Skeletal muscle tissue (tissue), 5 donors: ENCODE measurements around the gene ALOX15B. TPM values are rescaled to one million over a fixed set of nuclear protein-coding genes. Genes with fewer than 3 reads are reported as not detected.

Experiments used
- H3K27ac ChIP-seq: one replicate; pipeline ENCODE4 v1.7.0; 2013; ENCODE audit warnings: mild to moderate bottlenecking, low read depth, low read length, inconsistent platforms
- H3K27me3 ChIP-seq, 3 donors: one replicate each; pipeline ENCODE4 v1.7.0; 2013; ENCODE audit warnings: low read length in 3 of 3; ENCODE audit not compliant: control insufficient read depth in 3 of 3, insufficient read depth in 3 of 3
- H3K36me3 ChIP-seq, 3 donors: one replicate each; pipeline ENCODE4 v1.7.0; 2013; ENCODE audit warnings: low read length in 3 of 3; ENCODE audit not compliant: control insufficient read depth in 3 of 3, insufficient read depth in 3 of 3
- H3K4me1 ChIP-seq, 3 donors: one replicate each; pipeline ENCODE4 v1.7.0; 2013; ENCODE audit warnings: low read length in 3 of 3, mild to moderate bottlenecking in 3 of 3; ENCODE audit not compliant: control insufficient read depth in 3 of 3, insufficient read depth in 3 of 3
- H3K4me3 ChIP-seq, 3 donors: one replicate each; pipeline ENCODE4 v1.7.0; 2013; ENCODE audit warnings: low read length in 3 of 3
- H3K9ac ChIP-seq, 3 donors: one replicate each; pipeline ENCODE4 v1.7.0; 2013; ENCODE audit warnings: low read length in 3 of 3, mild to moderate bottlenecking in 3 of 3, moderate library complexity in 2 of 3, low read depth in 1 of 3
- H3K9me3 ChIP-seq, 3 donors: one replicate each; pipeline ENCODE4 v1.7.0; 2013; ENCODE audit warnings: low read length in 3 of 3; ENCODE audit not compliant: control insufficient read depth in 3 of 3
- small RNA-seq: library from RNA; depleted of rRNA; stranded (forward); fragments of <200 nt; gene quantifications from one replicate; pipeline ENCODE3, GENCODE V24; 2014
- total RNA-seq: library from RNA; depleted of rRNA; stranded (reverse); fragments of >200 nt; gene quantifications from one replicate; pipeline ENCODE4 v1.2.3, GENCODE V29; 2014
- donor health status: Osteomylitis.

The ALOX15B gene
- total RNA-seq, 1 donor from 2014 or later: 0.52 TPM

GRCh38 chr17:8087952-8088230 lies 49.0 kb downstream of the ALOX15B start:
- Histone ChIP-seq H3K9ac (no peak overlapping the region), H3K27ac (no peak overlapping the region), H3K9me3 (no peaks in the 10 kb centered on the region), H3K4me3 (no peak overlapping the region), H3K4me1 (no peaks in the 10 kb centered on the region), H3K36me3 (no peaks in the 10 kb centered on the region), H3K27me3 (peaks cover 36 to 58% (median 52%) of the 10 kb centered on the region in 3 donors)

DNA sequence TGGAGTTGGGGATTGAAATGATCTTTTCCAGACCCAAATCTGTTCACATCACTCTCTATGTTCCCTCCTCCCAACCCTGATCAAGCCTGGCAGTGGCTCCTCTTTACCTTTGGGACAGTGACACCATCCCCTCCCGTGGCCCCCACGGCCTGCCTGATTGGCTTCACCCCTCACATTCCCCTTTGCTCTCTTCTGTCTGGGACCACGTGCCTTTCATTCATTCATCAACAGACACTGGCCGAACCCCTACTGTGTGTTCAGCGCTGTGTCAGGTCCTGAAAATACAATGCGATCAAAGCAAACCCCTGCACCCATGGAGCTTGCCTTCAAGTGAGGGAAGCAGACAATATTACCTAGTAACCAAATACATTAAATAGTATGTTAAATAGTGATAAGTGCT lies 50.9 kb downstream of the ALOX15B start:
- no peaks in the 10 kb centered on the region for H3K9me3 ChIP-seq
- H3K4me3 ChIP-seq: no peak overlapping the region
- H3K27me3 ChIP-seq: peaks cover 35 to 52% (median 47%) of the 10 kb centered on the region in 3 donors
- H3K27ac ChIP-seq: no peak overlapping the region
- H3K36me3 ChIP-seq: no peaks in the 10 kb centered on the region
- H3K9ac ChIP-seq: no peak overlapping the region
- H3K4me1 ChIP-seq: no peaks in the 10 kb centered on the region

GRCh38 chr17:8091033-8091687 lies 52.3 kb downstream of the ALOX15B start:
- Histone ChIP-seq H3K9me3 (no peaks in the 10 kb centered on the region), H3K4me3 (no peak overlapping the region), H3K27me3 (peaks cover 49 to 58% (median 56%) of the 10 kb centered on the region in 3 donors), H3K4me1 (no peaks in the 10 kb centered on the region), H3K9ac (no peak overlapping the region), H3K36me3 (no peaks in the 10 kb centered on the region), H3K27ac (no peak overlapping the region)

DNA sequence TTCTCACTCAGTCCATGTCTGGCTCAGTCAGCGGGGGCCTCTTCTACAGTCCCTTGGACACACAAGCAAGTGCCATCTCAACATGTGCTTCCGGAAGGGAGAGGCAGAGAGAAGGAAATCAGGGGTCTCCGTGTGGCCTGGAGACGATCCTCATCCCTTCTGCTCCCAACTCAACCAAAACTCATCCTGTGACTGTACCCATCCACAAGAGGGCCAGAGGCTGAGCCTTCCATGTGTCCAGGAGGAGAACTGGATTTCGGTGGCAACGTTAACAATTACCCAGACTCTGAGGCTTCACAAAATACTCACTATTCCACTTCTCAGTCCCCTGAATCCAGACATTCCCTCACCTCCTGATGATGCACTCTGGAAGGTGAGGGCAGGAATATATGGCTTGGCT lies 56.5 kb downstream of the ALOX15B start:
- H3K9ac ChIP-seq: no peak overlapping the region
- H3K4me3 ChIP-seq: no peak overlapping the region
- H3K4me1 ChIP-seq: no peaks in the 10 kb centered on the region
- H3K9me3 ChIP-seq: no peaks in the 10 kb centered on the region
- H3K27me3 ChIP-seq: peaks cover 45 to 48% (median 47%) of the 10 kb centered on the region in 3 donors
- no peak overlapping the region for H3K27ac ChIP-seq
- no peaks in the 10 kb centered on the region for H3K36me3 ChIP-seq

DNA sequence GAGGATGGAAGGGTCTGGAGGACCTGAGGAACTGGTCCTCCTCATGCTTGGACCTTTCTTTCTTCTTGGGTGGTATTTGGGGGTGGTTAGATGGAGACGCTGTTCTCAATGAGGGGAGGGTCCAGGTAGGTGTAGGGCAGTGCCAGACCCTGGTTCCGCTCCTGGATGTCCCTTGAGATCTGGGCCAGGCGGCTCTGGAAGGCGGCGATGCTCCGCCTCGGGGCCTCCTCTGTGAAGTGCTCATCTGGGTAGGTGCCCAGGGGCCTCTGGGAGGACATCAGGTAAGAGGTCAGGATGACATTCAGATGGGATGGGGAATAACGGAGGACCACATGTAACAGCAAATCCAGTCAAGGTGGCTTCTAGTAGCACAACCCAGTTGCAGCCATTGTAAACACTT lies 57.7 kb downstream of the ALOX15B start:
- Histone ChIP-seq H3K27me3 (peaks cover 36 to 41% (median 38%) of the 10 kb centered on the region in 3 donors), H3K9me3 (no peaks in the 10 kb centered on the region)

More for the DNA sequence above, 57.7 kb downstream of the ALOX15B start:
- no peak overlapping the region for H3K9ac ChIP-seq
- no peaks in the 10 kb centered on the region for H3K4me1 ChIP-seq
- no peaks in the 10 kb centered on the region for H3K36me3 ChIP-seq
- H3K4me3 ChIP-seq: no peak overlapping the region
- no peak overlapping the region for H3K27ac ChIP-seq

Small RNA genes within 50 kb of the gene (small RNA-seq; reads per million reads assigned to genes)
- not detected for gene MIR4314

Other genes starting within 250 kb of the ALOX15B start
- 2.6 TPM for gene KDM6B, start 204.8 kb upstream of the ALOX15B start, total RNA-seq
- 7.3 TPM for gene TMEM88, start 184.0 kb upstream of the ALOX15B start, total RNA-seq
- 50.1 TPM for gene NAA38, start 181.5 kb upstream of the ALOX15B start, total RNA-seq
- 3.7 TPM for gene CYB5D1, start 181.1 kb upstream of the ALOX15B start, total RNA-seq
- 76.2 TPM for gene CHD3, start 150.3 kb upstream of the ALOX15B start, total RNA-seq
- 2.6 TPM for gene RNF227, start 122.8 kb upstream of the ALOX15B start, total RNA-seq
- gene KCNAB3, start 109.2 kb upstream of the ALOX15B start, total RNA-seq: 0.52 TPM
- 17.2 TPM for gene TRAPPC1, start 107.1 kb upstream of the ALOX15B start, total RNA-seq
- gene CNTROB, start 106.9 kb upstream of the ALOX15B start, total RNA-seq: 9.9 TPM
- gene GUCY2D, start 36.4 kb upstream of the ALOX15B start, total RNA-seq: not detected
- gene ALOX12B, start 48.7 kb downstream of the ALOX15B start, total RNA-seq: not detected
- gene ALOXE3, start 79.5 kb downstream of the ALOX15B start, total RNA-seq: not detected
- under 0.01 TPM for gene HES7, start 85.0 kb downstream of the ALOX15B start, total RNA-seq
- 37.1 TPM for gene PER1, start 113.3 kb downstream of the ALOX15B start, total RNA-seq
- 8.4 TPM for gene VAMP2, start 123.9 kb downstream of the ALOX15B start, total RNA-seq
- gene TMEM107, start 137.3 kb downstream of the ALOX15B start, total RNA-seq: 25.1 TPM
- 4.7 TPM for gene BORCS6, start 151.1 kb downstream of the ALOX15B start, total RNA-seq
- 5.7 TPM for gene AURKB, start 171.5 kb downstream of the ALOX15B start, total RNA-seq
- gene CTC1, start 209.0 kb downstream of the ALOX15B start, total RNA-seq: 3.7 TPM
- 16.7 TPM for gene PFAS, start 210.2 kb downstream of the ALOX15B start, total RNA-seq
- gene RANGRF, start 249.6 kb downstream of the ALOX15B start, total RNA-seq: 6.8 TPM